Progenitor cell of endocrine pancreas (in vitro differentiated cells): ENCODE measurements around the gene ZNF675. TPM values are rescaled to one million over a fixed set of nuclear protein-coding genes. Genes with fewer than 3 reads are reported as not detected.
"Not testable (repeated sequence)": the region's sequence is repeated elsewhere in the genome, so short reads cannot be mapped to it uniquely, and the experiment has no call there.

Experiments
- DNase-seq: peaks from one replicate; pipeline ENCODE4 v3.0.0; 2021; ENCODE audit warnings: low spot score; ENCODE audit not compliant: unreplicated experiment
- H3K27ac Mint-ChIP-seq: 2 replicates; pipeline ENCODE4 v1.8.0; 2021; ENCODE audit warnings: mild to moderate bottlenecking, moderate library complexity, mixed read lengths
- H3K27me3 Mint-ChIP-seq: 2 replicates; pipeline ENCODE4 v1.8.0; 2021; ENCODE audit warnings: mixed read lengths
- H3K36me3 Mint-ChIP-seq: 2 replicates; pipeline ENCODE4 v1.8.0; 2022; ENCODE audit warnings: mixed read lengths; ENCODE audit not compliant: insufficient read depth
- H3K4me1 Mint-ChIP-seq: 2 replicates; pipeline ENCODE4 v1.8.0; 2021; ENCODE audit warnings: low read depth, mixed read lengths
- H3K4me3 Mint-ChIP-seq: 2 replicates; pipeline ENCODE4 v1.8.0; 2021; ENCODE audit warnings: low read depth, mild to moderate bottlenecking, moderate library complexity, mixed read lengths
- H3K9me3 Mint-ChIP-seq: 2 replicates; pipeline ENCODE4 v1.8.0; 2021; ENCODE audit warnings: low read depth, mixed read lengths
- total RNA-seq: library from RNA; stranded (reverse); gene quantifications from 2 replicates; pipeline ENCODE4 v1.2.1, GENCODE V29; 2021
- TF ChIP-seq, protein P1 (sequence below): fragments of 200-600 bp; sonication (generic); IDR thresholded peaks from one replicate; pipeline ENCODE4 v1.5.0; 2021; ENCODE audit warnings: antibody characterized with exemption, mild to moderate bottlenecking; ENCODE audit not compliant: unreplicated experiment

The ZNF675 gene
- total RNA-seq, 1 donor from 2014 or later = 26.9 TPM

GRCh38 chr19:23706657-23707056, 19.6 kb upstream of the ZNF675 start:
- Mint-ChIP-seq H3K27me3 (no peaks in the 10 kb centered on the region), H3K9me3 (peaks cover 3% of the 10 kb centered on the region), H3K4me3 (no peak overlapping the region), H3K4me1 (no peaks in the 10 kb centered on the region), H3K36me3 (no peaks in the 10 kb centered on the region), H3K27ac (no peak overlapping the region)
- no peak for DNase-seq
- TF ChIP-seq, protein P1, sequence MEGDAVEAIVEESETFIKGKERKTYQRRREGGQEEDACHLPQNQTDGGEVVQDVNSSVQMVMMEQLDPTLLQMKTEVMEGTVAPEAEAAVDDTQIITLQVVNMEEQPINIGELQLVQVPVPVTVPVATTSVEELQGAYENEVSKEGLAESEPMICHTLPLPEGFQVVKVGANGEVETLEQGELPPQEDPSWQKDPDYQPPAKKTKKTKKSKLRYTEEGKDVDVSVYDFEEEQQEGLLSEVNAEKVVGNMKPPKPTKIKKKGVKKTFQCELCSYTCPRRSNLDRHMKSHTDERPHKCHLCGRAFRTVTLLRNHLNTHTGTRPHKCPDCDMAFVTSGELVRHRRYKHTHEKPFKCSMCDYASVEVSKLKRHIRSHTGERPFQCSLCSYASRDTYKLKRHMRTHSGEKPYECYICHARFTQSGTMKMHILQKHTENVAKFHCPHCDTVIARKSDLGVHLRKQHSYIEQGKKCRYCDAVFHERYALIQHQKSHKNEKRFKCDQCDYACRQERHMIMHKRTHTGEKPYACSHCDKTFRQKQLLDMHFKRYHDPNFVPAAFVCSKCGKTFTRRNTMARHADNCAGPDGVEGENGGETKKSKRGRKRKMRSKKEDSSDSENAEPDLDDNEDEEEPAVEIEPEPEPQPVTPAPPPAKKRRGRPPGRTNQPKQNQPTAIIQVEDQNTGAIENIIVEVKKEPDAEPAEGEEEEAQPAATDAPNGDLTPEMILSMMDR = no peak

DNA sequence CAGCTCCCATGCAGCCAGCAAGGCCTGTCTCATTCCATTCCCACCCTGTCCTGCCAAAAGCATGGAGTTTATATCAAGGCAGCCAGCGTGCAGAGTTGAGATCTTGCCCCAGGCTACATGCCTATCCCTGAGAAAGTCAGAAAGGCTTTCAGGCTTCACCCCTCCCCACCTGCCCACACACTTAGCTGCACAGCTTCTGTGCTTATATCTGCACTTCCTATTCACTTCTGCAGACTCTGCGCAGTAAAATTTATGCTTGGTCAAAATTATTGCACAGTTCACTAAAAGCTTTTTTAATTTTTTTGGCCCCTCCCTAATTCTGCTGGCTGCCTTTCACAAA, 12.5 kb upstream of the ZNF675 start:
- Mint-ChIP-seq H3K36me3 (no peaks in the 10 kb centered on the region), H3K4me1 (peaks cover 3% of the 10 kb centered on the region), H3K4me3 (no peak overlapping the region), H3K27me3 (no peaks in the 10 kb centered on the region), H3K9me3 (peaks cover 3% of the 10 kb centered on the region), H3K27ac (no peak overlapping the region)
- TF ChIP-seq, protein P1 = no peak
- DNase-seq = no peak

DNA sequence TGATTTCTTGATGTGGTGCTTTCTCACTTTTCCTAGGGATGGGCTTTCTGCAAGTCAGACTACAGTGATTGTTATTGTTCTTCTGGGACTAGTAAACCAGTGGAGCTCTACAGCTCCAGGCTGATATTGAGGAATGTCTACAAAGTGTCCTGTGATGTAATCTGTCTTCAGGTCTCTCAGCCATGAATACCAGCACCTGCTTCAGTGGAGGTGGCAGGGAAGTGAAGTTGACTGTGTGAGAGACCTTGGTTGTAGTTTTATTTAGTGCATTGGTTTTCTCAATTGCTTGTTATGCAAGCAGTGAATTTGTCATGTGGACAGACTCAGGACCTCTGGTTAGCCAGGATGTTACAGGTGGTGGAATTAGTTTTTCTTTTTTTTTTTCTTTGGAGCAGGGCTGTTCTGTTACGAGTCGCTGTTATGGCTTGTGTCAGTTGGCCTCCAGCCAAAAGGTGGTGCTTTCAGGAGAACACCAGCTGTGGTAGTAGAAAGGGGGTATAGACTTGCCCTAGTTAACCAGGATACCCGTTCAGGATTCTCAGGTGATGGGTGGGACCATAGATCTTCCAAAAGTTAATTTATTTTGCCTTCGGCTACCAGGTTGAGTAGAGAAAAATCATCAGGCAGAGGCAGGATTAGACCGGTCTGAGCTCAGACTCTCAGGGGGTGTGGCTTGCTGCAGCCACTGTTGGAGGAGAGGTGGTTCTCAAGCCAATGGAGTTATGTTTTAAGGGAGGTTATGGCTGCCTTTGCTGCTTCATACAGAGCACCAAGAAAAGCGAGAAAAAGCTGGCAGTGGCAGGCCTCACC, 11.9 kb upstream of the ZNF675 start:
- Mint-ChIP-seq H3K4me3 (no peak overlapping the region), H3K36me3 (no peaks in the 10 kb centered on the region)

GRCh38 chr19:23692937-23693336, 5.9 kb upstream of the ZNF675 start:
- not testable (repeated sequence) for H3K36me3 Mint-ChIP-seq, H3K4me3 Mint-ChIP-seq, H3K27ac Mint-ChIP-seq, H3K4me1 Mint-ChIP-seq, H3K27me3 Mint-ChIP-seq, DNase-seq, H3K9me3 Mint-ChIP-seq

More for the DNA sequence above, 11.9 kb upstream of the ZNF675 start:
- Mint-ChIP-seq H3K27ac (peak overlapping the region; percentile 68), H3K27me3 (no peaks in the 10 kb centered on the region), H3K9me3 (peaks cover 3% of the 10 kb centered on the region), H3K4me1 (peaks cover 3% of the 10 kb centered on the region)
- no peak for DNase-seq
- TF ChIP-seq, protein P1 = no peak

DNA sequence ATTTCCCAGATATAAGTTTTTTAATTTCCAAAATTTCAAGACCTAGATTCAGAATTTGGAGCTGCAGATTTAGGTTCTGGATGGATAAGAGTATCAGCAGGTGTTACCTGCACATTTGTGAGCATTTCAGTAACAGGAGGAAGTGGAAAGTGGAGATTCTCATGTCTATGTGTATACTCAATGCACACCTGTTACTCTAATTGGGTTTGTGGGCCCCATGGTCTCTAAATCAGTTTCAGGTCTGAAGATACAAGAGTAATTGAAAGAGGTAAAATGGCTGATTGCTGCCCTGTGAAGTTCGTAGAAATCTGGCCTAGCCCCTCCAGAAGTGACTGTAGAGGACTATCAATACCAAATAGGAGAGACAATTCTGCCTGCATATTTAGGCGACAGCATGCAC, 13.9 kb downstream of the ZNF675 start:
- TF ChIP-seq, protein P1 = no peak
- no peak overlapping the region for H3K27ac Mint-ChIP-seq
- no peak overlapping the region for H3K4me3 Mint-ChIP-seq
- no peak for DNase-seq
- peaks cover 60% of the 10 kb centered on the region for H3K36me3 Mint-ChIP-seq
- peaks cover 29% of the 10 kb centered on the region for H3K9me3 Mint-ChIP-seq
- H3K4me1 Mint-ChIP-seq = no peaks in the 10 kb centered on the region
- no peaks in the 10 kb centered on the region for H3K27me3 Mint-ChIP-seq

- H3K4me3 Mint-ChIP-seq, H3K27me3 Mint-ChIP-seq, DNase-seq, H3K27ac Mint-ChIP-seq, H3K4me1 Mint-ChIP-seq: not testable (repeated sequence)
- Mint-ChIP-seq H3K9me3 (peaks cover 32% of the 10 kb centered on the region), H3K36me3 (peaks cover 74% of the 10 kb centered on the region)
These were observed 18.4 kb downstream of the ZNF675 start for GRCh38 chr19:23668606-23669005.
